Fibroblast of lung (primary cell): ENCODE results near the gene TMEM143. TPM values are rescaled to one million over a fixed set of nuclear protein-coding genes. Genes with fewer than 3 reads are reported as not detected.

Source experiments
- DNase-seq, 2 donors: peaks; one replicate each; pipeline versions ENCODE4 v3.0.0 to v3.0.0-alpha.2; 2010; ENCODE audit warnings: low read depth in 2 of 2
- H2AFZ ChIP-seq: 2 replicates; pipeline ENCODE4 v1.5.1; 2012; ENCODE audit warnings: low read length, control low read depth, inconsistent platforms
- H3K27ac ChIP-seq: 2 replicates; pipeline ENCODE4 v1.5.1; 2011; ENCODE audit warnings: low read length, control low read depth; ENCODE audit not compliant: insufficient read depth
- H3K27me3 ChIP-seq: 2 replicates; pipeline ENCODE4 v1.5.1; 2011; ENCODE audit warnings: mild to moderate bottlenecking, low read length; ENCODE audit not compliant: control insufficient read depth, insufficient read depth
- H3K36me3 ChIP-seq: 2 replicates; pipeline ENCODE4 v1.5.1; 2011; ENCODE audit warnings: low read length; ENCODE audit not compliant: control insufficient read depth, insufficient read depth
- H3K4me1 ChIP-seq: 2 replicates; pipeline ENCODE4 v1.5.1; 2011; ENCODE audit warnings: low read length; ENCODE audit not compliant: control insufficient read depth, insufficient read depth; ENCODE audit errors: extremely low read depth
- H3K4me2 ChIP-seq: 2 replicates; pipeline ENCODE4 v1.5.1; 2011; ENCODE audit warnings: low read length, control low read depth; ENCODE audit not compliant: insufficient read depth; ENCODE audit errors: extremely low read depth
- H3K4me3 ChIP-seq, 4 experiments: fragments of 200-600 bp in 1 of 4; sonication (generic) in 1 of 4; replicated peaks in 1 of 4; 2 replicates each; pipeline ENCODE4 v1.5.1; 2011 to 2016; ENCODE audit warnings: low read length in 4 of 4, low read depth in 3 of 4, mild to moderate bottlenecking in 3 of 4, control low read depth in 2 of 4, inconsistent platforms in 1 of 4, mixed read lengths in 1 of 4; ENCODE audit not compliant: insufficient read depth in 1 of 4; ENCODE audit errors: control extremely low read depth in 1 of 4
- H3K79me2 ChIP-seq: 2 replicates; pipeline ENCODE4 v1.5.1; 2012; ENCODE audit warnings: mild to moderate bottlenecking, low read length, inconsistent platforms; ENCODE audit not compliant: control insufficient read depth, insufficient read depth
- H3K9ac ChIP-seq: 2 replicates; pipeline ENCODE4 v1.5.1; 2011; ENCODE audit warnings: mild to moderate bottlenecking, low read length, control low read depth; ENCODE audit not compliant: insufficient read depth
- H3K9me3 ChIP-seq: 2 replicates; pipeline ENCODE4 v1.5.1; 2012; ENCODE audit warnings: low read depth, low read length; ENCODE audit not compliant: control insufficient read depth, insufficient read depth
- H4K20me1 ChIP-seq: 2 replicates; pipeline ENCODE4 v1.5.1; 2011; ENCODE audit warnings: low read length; ENCODE audit not compliant: control insufficient read depth, insufficient read depth; ENCODE audit errors: extremely low read depth
- CTCF ChIP-seq, 2 donors: IDR thresholded peaks in 1 of 2; conservative IDR thresholded peaks in 1 of 2; 1 replicate in 1 of 2; 2 replicates in 1 of 2; pipeline ENCODE4 v1.5.1; 2011 to 2012; ENCODE audit warnings: low read length in 2 of 2, control low read depth in 1 of 2, inconsistent platforms in 1 of 2, low read depth in 1 of 2, mild to moderate bottlenecking in 1 of 2
- EZH2 ChIP-seq: IDR thresholded peaks from 2 replicates; pipeline ENCODE4 v1.5.1; 2012; ENCODE audit warnings: low read length, control low read depth, mild to moderate bottlenecking; ENCODE audit errors: missing control alignments
- polyA plus RNA-seq, 2 donors: library from polyadenylated mRNA; depleted of rRNA in 1 of 2; stranded (reverse) in 1 of 2; unstranded in 1 of 2; fragments of >200 nt; gene quantifications; 2 replicates each; pipeline ENCODE4 v1.2.1, GENCODE V29; 2011 to 2012; ENCODE audit warnings: missing spikeins in 1 of 2
- total RNA-seq: library from RNA; depleted of rRNA; stranded (reverse); fragments of >200 nt; gene quantifications from 2 replicates; pipeline ENCODE4 v1.2.1, GENCODE V29; 2014

TMEM143 gene
- total and polyA plus RNA-seq, 2 donors (not counting 1 experiment from before 2014, with no cell fraction given): 4.0 to 8.3 TPM

DNA sequence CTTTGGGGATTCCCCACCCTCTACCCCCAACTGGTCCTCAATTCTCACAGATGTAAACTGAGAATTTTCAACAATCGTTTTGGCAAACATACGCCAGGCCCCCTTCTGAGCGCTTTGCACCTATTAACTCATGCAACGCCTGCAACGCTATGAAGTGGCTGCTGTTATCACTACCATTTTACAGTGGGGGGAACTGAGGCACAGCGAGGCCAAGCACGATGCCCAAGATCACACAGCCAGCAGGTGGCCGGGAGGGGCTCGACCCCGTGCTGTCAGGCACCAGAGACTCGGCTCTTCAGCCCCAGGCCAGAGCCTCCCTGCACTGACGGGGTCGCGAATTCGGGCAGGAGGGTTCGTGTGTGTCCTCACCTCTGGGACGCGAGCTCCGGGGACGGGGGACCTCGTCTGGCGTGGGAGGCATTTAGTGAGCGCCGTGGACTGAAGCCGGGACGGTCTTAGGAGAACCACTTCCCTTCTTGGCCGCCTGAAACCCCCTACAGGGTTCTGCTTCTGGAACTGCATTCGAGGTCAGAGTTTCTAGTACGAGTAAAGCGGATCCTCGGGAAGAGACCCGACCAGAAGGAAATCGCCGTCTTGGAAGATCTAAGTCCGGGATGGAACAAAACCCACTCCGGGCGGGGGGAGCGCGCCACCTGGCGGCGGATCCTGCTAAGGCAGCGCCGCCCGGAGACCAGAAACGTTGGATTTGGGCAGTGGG lies 72.8 kb downstream of the TMEM143 start:
- H3K9me3 ChIP-seq: no peaks in the 10 kb centered on the region
- H3K4me1 ChIP-seq: peaks cover 3% of the 10 kb centered on the region
- H3K9ac ChIP-seq: peak overlapping the region; percentile 31
- H4K20me1 ChIP-seq: no peaks in the 10 kb centered on the region
- no peaks in the 10 kb centered on the region for H3K36me3 ChIP-seq
- H3K79me2 ChIP-seq: no peaks in the 10 kb centered on the region
- peak overlapping the region; percentile 95 for H3K4me2 ChIP-seq
- TF ChIP-seq CTCF (conservative IDR thresholded peaks at IDR 0.05 in 1 of 2, IDR thresholded peaks at IDR 0.05 in 1 of 2; ENCODE audit: low read depth in 1 of 2, low read length in 2 of 2) (peak; percentile 95 to 97), EZH2 (no peak)
- H3K27ac ChIP-seq: no peak overlapping the region
- DNase-seq: peak; percentile 78 to 84
- peak overlapping the region; percentile 53 for H2AFZ ChIP-seq
- H3K27me3 ChIP-seq: no peaks in the 10 kb centered on the region
- H3K4me3 ChIP-seq: peak overlapping the region; percentile 31 to 60 (median 55)

GRCh38 chr19:48290401-48290770 lies 73.4 kb downstream of the TMEM143 start:
- Histone ChIP-seq H3K27me3 (no peaks in the 10 kb centered on the region), H3K4me2 (peak overlapping the region; percentile 95), H4K20me1 (no peaks in the 10 kb centered on the region), H3K9ac (no peak overlapping the region), H3K9me3 (no peaks in the 10 kb centered on the region), H3K4me1 (peaks cover 3% of the 10 kb centered on the region), H2AFZ (peak overlapping the region; percentile 70), H3K27ac (peak overlapping the region; percentile 14), H3K36me3 (no peaks in the 10 kb centered on the region), H3K79me2 (no peaks in the 10 kb centered on the region), H3K4me3 (peak overlapping the region; percentile 35 to 60 (median 55))
- TF ChIP-seq EZH2 (no peak), CTCF (conservative IDR thresholded peaks at IDR 0.05 in 1 of 2, IDR thresholded peaks at IDR 0.05 in 1 of 2; ENCODE audit: low read depth in 1 of 2, low read length in 2 of 2) (peak; percentile 26 to 27)
- DNase-seq: peak; percentile 26 to 78

DNA sequence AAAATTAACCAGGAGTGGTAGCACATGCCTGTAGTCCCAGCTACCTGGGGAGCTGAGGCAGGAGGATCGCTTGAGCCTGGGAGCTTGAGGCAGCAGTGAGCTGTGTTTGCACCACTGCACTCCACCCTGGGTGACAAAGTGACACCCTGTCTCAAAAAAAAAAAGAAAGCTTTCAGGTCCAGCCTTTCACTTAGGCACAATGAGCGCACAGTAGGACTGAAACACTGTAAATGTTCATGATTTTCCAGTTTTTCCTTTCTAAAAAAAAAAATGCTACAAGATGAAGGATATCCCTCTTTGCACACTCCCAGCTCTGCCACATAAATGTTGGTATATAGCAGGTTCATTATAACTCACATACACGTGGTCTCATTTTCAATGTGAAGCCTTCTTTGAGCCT lies 76.0 kb downstream of the TMEM143 start:
- Histone ChIP-seq H3K36me3 (no peaks in the 10 kb centered on the region), H3K27ac (no peak overlapping the region), H3K9me3 (no peaks in the 10 kb centered on the region), H3K79me2 (no peaks in the 10 kb centered on the region), H4K20me1 (no peaks in the 10 kb centered on the region), H3K4me1 (peaks cover 3% of the 10 kb centered on the region), H3K4me2 (no peak overlapping the region), H2AFZ (no peak overlapping the region), H3K9ac (no peak overlapping the region), H3K4me3 (no peak overlapping the region), H3K27me3 (no peaks in the 10 kb centered on the region)
- TF ChIP-seq CTCF (conservative IDR thresholded peaks at IDR 0.05 in 1 of 2, IDR thresholded peaks at IDR 0.05 in 1 of 2; ENCODE audit: low read depth in 1 of 2, low read length in 2 of 2): no peak
- no peak for DNase-seq
